Fibroblast of lung (primary cell): ENCODE data around the gene STX8. TPM values are rescaled to one million over a fixed set of nuclear protein-coding genes. Genes with fewer than 3 reads are reported as not detected.

ENCODE experiments used
- DNase-seq, 2 donors: peaks; one replicate each; pipeline versions ENCODE4 v3.0.0 to v3.0.0-alpha.2; 2010; ENCODE audit warnings: low read depth in 2 of 2
- H2AFZ ChIP-seq: 2 replicates; pipeline ENCODE4 v1.5.1; 2012; ENCODE audit warnings: low read length, control low read depth, inconsistent platforms
- H3K27ac ChIP-seq: 2 replicates; pipeline ENCODE4 v1.5.1; 2011; ENCODE audit warnings: low read length, control low read depth; ENCODE audit not compliant: insufficient read depth
- H3K27me3 ChIP-seq: 2 replicates; pipeline ENCODE4 v1.5.1; 2011; ENCODE audit warnings: mild to moderate bottlenecking, low read length; ENCODE audit not compliant: control insufficient read depth, insufficient read depth
- H3K36me3 ChIP-seq: 2 replicates; pipeline ENCODE4 v1.5.1; 2011; ENCODE audit warnings: low read length; ENCODE audit not compliant: control insufficient read depth, insufficient read depth
- H3K4me1 ChIP-seq: 2 replicates; pipeline ENCODE4 v1.5.1; 2011; ENCODE audit warnings: low read length; ENCODE audit not compliant: control insufficient read depth, insufficient read depth; ENCODE audit errors: extremely low read depth
- H3K4me2 ChIP-seq: 2 replicates; pipeline ENCODE4 v1.5.1; 2011; ENCODE audit warnings: low read length, control low read depth; ENCODE audit not compliant: insufficient read depth; ENCODE audit errors: extremely low read depth
- H3K4me3 ChIP-seq, 4 experiments: fragments of 200-600 bp in 1 of 4; sonication (generic) in 1 of 4; replicated peaks in 1 of 4; 2 replicates each; pipeline ENCODE4 v1.5.1; 2011 to 2016; ENCODE audit warnings: low read length in 4 of 4, low read depth in 3 of 4, mild to moderate bottlenecking in 3 of 4, control low read depth in 2 of 4, inconsistent platforms in 1 of 4, mixed read lengths in 1 of 4; ENCODE audit not compliant: insufficient read depth in 1 of 4; ENCODE audit errors: control extremely low read depth in 1 of 4
- H3K79me2 ChIP-seq: 2 replicates; pipeline ENCODE4 v1.5.1; 2012; ENCODE audit warnings: mild to moderate bottlenecking, low read length, inconsistent platforms; ENCODE audit not compliant: control insufficient read depth, insufficient read depth
- H3K9ac ChIP-seq: 2 replicates; pipeline ENCODE4 v1.5.1; 2011; ENCODE audit warnings: mild to moderate bottlenecking, low read length, control low read depth; ENCODE audit not compliant: insufficient read depth
- H3K9me3 ChIP-seq: 2 replicates; pipeline ENCODE4 v1.5.1; 2012; ENCODE audit warnings: low read depth, low read length; ENCODE audit not compliant: control insufficient read depth, insufficient read depth
- H4K20me1 ChIP-seq: 2 replicates; pipeline ENCODE4 v1.5.1; 2011; ENCODE audit warnings: low read length; ENCODE audit not compliant: control insufficient read depth, insufficient read depth; ENCODE audit errors: extremely low read depth
- CTCF ChIP-seq, 2 donors: IDR thresholded peaks in 1 of 2; conservative IDR thresholded peaks in 1 of 2; 1 replicate in 1 of 2; 2 replicates in 1 of 2; pipeline ENCODE4 v1.5.1; 2011 to 2012; ENCODE audit warnings: low read length in 2 of 2, control low read depth in 1 of 2, inconsistent platforms in 1 of 2, low read depth in 1 of 2, mild to moderate bottlenecking in 1 of 2
- EZH2 ChIP-seq: IDR thresholded peaks from 2 replicates; pipeline ENCODE4 v1.5.1; 2012; ENCODE audit warnings: low read length, control low read depth, mild to moderate bottlenecking; ENCODE audit errors: missing control alignments
- polyA plus RNA-seq, 2 donors: library from polyadenylated mRNA; depleted of rRNA in 1 of 2; stranded (reverse) in 1 of 2; unstranded in 1 of 2; fragments of >200 nt; gene quantifications; 2 replicates each; pipeline ENCODE4 v1.2.1, GENCODE V29; 2011 to 2012; ENCODE audit warnings: missing spikeins in 1 of 2
- total RNA-seq: library from RNA; depleted of rRNA; stranded (reverse); fragments of >200 nt; gene quantifications from 2 replicates; pipeline ENCODE4 v1.2.1, GENCODE V29; 2014

Gene STX8
- total and polyA plus RNA-seq, 2 donors (not counting 1 experiment from before 2014, with no cell fraction given) = 84.7 to 128 TPM

DNA sequence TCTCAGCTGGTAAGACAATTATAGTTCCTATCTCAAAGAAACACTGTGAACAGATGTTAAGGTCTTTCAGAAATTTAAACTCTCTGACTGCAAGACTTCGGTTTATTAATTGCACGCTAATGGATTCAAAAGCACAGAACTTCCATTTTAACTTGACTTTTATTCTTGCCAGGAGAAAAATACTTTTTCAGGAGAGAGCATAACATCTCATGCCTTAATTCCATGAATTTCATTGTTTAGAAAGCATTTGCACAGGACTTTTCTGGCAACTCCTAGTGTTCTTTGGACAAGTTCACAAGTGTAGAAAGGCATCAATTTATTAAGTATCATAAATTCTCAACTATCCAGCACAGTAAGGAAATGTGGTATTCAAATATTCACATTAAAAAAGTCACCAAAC, 22.4 kb downstream of the STX8 start:
- no peaks in the 10 kb centered on the region for H3K79me2 ChIP-seq
- no peak for DNase-seq
- no peaks in the 10 kb centered on the region for H4K20me1 ChIP-seq
- no peak overlapping the region for H3K4me3 ChIP-seq
- TF ChIP-seq EZH2 = no peak
- no peak for TF ChIP-seq CTCF (conservative IDR thresholded peaks at IDR 0.05 in 1 of 2, IDR thresholded peaks at IDR 0.05 in 1 of 2; ENCODE audit: low read depth in 1 of 2, low read length in 2 of 2)
- H3K9me3 ChIP-seq = no peaks in the 10 kb centered on the region
- H3K4me2 ChIP-seq = no peak overlapping the region
- no peaks in the 10 kb centered on the region for H3K36me3 ChIP-seq
- H2AFZ ChIP-seq = no peak overlapping the region
- no peak overlapping the region for H3K9ac ChIP-seq
- no peaks in the 10 kb centered on the region for H3K27me3 ChIP-seq
- H3K4me1 ChIP-seq = no peaks in the 10 kb centered on the region
- no peak overlapping the region for H3K27ac ChIP-seq

DNA sequence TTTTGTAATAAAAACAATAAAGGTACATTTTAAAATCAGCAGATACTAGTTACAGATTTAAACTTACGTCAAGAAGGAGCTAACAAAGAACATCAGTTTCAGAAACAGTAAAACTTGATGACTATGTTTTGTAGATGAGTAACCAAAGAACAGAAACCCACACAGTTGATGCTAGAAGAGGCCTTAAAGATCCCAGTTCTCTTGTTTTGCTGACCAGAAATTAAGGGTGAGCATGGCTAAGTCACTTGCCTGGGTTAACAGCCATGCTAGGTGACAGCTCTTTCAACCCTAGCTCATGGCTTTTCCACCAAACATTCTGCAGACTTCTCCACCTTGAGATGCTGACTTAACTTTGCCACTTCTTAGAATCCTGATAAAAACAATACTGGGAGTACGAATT, 26.4 kb downstream of the STX8 start:
- Histone ChIP-seq H3K79me2 (no peaks in the 10 kb centered on the region), H2AFZ (no peak overlapping the region), H3K4me3 (no peak overlapping the region), H4K20me1 (no peaks in the 10 kb centered on the region), H3K9me3 (no peaks in the 10 kb centered on the region), H3K9ac (no peak overlapping the region), H3K27ac (no peak overlapping the region), H3K4me1 (no peaks in the 10 kb centered on the region), H3K27me3 (no peaks in the 10 kb centered on the region), H3K4me2 (no peak overlapping the region), H3K36me3 (no peaks in the 10 kb centered on the region)
- no peak for DNase-seq
- TF ChIP-seq EZH2 (no peak), CTCF (conservative IDR thresholded peaks at IDR 0.05 in 1 of 2, IDR thresholded peaks at IDR 0.05 in 1 of 2; ENCODE audit: low read depth in 1 of 2, low read length in 2 of 2) (no peak)

DNA sequence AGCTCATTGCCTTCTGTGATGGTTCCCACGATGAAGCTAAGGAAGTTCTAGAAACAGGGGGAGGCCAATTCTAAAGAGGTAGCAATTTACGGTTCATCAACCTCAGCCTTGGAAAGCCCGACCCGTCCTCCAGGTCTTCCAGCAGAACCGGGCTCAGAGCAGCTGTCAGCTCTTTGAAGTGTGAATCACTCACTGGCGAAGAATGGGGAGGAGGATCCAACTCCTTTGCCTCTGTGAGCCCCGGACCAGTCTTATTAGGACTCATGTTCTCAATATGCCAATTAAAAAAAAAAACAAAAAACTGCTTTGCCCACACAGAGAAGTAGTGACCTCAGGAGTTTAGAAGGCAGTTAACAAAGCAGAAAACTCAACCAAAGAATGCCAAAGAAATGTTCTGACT, 31.4 kb downstream of the STX8 start:
- H3K27ac ChIP-seq = no peak overlapping the region
- H3K79me2 ChIP-seq = no peaks in the 10 kb centered on the region
- no peak overlapping the region for H2AFZ ChIP-seq
- H3K36me3 ChIP-seq = no peaks in the 10 kb centered on the region
- no peaks in the 10 kb centered on the region for H3K9me3 ChIP-seq
- no peak overlapping the region for H3K9ac ChIP-seq
- no peak overlapping the region for H3K4me3 ChIP-seq
- H3K4me2 ChIP-seq = no peak overlapping the region
- H3K4me1 ChIP-seq = no peaks in the 10 kb centered on the region
- TF ChIP-seq CTCF (conservative IDR thresholded peaks at IDR 0.05 in 1 of 2, IDR thresholded peaks at IDR 0.05 in 1 of 2; ENCODE audit: low read depth in 1 of 2, low read length in 2 of 2) = no peak
- no peak for TF ChIP-seq EZH2
- no peaks in the 10 kb centered on the region for H4K20me1 ChIP-seq
- H3K27me3 ChIP-seq = no peaks in the 10 kb centered on the region
- DNase-seq = peak in 1 of 2 donors; percentile 60
